ENCODE measurements around the gene GRID2IP.

The GRID2IP gene

GRCh38 chr7:6482307-6482706 lies 69.0 kb downstream of the GRID2IP start:
- DNase-seq (ENCODE audit: low read depth): no peak
- peak overlapping the region; percentile 91 for H3K4me3 ChIP-seq (ENCODE audit: low read length)
- TF ChIP-seq CTCF (conservative IDR thresholded peaks at IDR 0.05; ENCODE audit: low read length): no peak

- DNase-seq (ENCODE audit: low read depth): no peak
- H3K4me3 ChIP-seq (ENCODE audit: low read length): peak overlapping the region; percentile 47
- TF ChIP-seq CTCF (conservative IDR thresholded peaks at IDR 0.05; ENCODE audit: low read length): no peak
Observed at GRCh38 chr7:6481445-6481844, 69.8 kb downstream of the GRID2IP start.

GRCh38 chr7:6480323-6480660 lies 71.0 kb downstream of the GRID2IP start:
- peak overlapping the region; percentile 22 for H3K4me3 ChIP-seq (ENCODE audit: low read length)
- TF ChIP-seq CTCF (conservative IDR thresholded peaks at IDR 0.05; ENCODE audit: low read length): no peak
- peak; percentile 15 for DNase-seq (ENCODE audit: low read depth)

GRCh38 chr7:6479067-6479466 lies 72.2 kb downstream of the GRID2IP start:
- TF ChIP-seq CTCF (conservative IDR thresholded peaks at IDR 0.05; ENCODE audit: low read length): no peak
- no peak for DNase-seq (ENCODE audit: low read depth)
- no peak overlapping the region for H3K4me3 ChIP-seq (ENCODE audit: low read length)

GRCh38 chr7:6478186-6478585 lies 73.1 kb downstream of the GRID2IP start:
- TF ChIP-seq CTCF (conservative IDR thresholded peaks at IDR 0.05; ENCODE audit: low read length): no peak
- no peak overlapping the region for H3K4me3 ChIP-seq (ENCODE audit: low read length)
- DNase-seq (ENCODE audit: low read depth): no peak

GRCh38 chr7:6477318-6477660 lies 74.0 kb downstream of the GRID2IP start:
- TF ChIP-seq CTCF (conservative IDR thresholded peaks at IDR 0.05; ENCODE audit: low read length): no peak
- DNase-seq (ENCODE audit: low read depth): no peak
- no peak overlapping the region for H3K4me3 ChIP-seq (ENCODE audit: low read length)

- no peak for DNase-seq (ENCODE audit: low read depth)
- no peak overlapping the region for H3K4me3 ChIP-seq (ENCODE audit: low read length)
- TF ChIP-seq CTCF (conservative IDR thresholded peaks at IDR 0.05; ENCODE audit: low read length): no peak
Observed at GRCh38 chr7:6476596-6477317, 74.5 kb downstream of the GRID2IP start.

Data from AG10803 (cell line).